HuH-7 (cell line): Measurements from ENCODE around the gene FBXW7.

ENCODE experiments used
- DNase-seq: peaks from one replicate; pipeline ENCODE4 v3.0.0; 2011; ENCODE audit warnings: low spot score

Gene FBXW7

DNA sequence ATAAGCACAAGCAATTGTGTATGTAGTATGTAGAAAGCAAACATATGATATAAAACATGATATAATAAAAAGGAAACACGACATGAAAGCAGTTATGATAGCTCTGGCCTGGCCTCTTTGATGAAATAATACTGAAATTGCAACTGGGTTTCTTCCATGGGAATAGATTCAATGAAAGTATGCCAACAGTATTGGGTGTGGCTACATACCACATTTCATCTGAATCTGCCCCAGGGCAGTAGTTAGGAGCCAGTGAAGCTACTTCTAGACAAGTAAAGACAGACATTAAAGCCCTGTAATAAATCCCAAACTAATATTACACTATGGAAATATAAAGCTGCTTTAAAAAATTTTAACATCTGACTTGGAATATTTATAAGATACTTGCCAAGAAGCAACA, 207.3 kb downstream of the FBXW7 start:
- no peak for DNase-seq

DNA sequence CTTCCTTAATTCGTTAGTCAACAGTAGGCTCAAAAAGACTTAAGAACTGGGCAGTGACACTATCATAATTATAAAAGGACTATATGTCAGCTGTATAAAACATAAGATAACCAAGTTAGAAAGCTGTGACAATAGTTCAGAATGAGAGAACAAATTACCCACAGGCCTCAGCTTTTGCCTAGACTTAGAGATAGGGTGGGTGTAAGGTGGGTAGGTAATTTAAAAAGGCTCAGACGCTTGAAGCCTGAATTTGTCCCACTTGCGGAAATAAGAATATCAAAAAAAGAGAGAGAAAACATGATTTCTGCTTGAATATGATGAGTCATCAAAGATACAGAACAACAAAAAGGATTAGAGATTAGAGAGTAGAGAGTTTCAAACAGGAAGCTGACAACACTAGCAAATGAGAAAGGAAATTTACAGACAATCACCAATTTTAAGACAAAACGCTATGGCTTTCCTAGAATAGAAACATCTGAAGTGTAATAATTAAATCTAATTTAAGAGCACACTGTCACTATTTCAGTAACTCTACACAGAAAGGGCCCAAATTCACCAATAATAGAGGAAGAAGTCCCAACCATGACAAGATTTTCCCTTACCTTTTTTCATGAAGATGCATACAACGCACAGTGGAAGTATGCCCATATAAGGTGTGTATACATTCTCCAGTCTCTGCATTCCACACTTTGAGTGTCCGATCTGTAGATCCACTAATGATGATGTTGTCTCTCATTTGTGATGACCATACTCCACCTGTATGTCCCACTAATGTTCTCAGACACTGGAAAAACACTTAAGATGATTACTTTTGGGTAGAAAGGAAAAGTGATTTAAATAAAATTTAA, 208.1 kb downstream of the FBXW7 start:
- DNase-seq: no peak

DNA sequence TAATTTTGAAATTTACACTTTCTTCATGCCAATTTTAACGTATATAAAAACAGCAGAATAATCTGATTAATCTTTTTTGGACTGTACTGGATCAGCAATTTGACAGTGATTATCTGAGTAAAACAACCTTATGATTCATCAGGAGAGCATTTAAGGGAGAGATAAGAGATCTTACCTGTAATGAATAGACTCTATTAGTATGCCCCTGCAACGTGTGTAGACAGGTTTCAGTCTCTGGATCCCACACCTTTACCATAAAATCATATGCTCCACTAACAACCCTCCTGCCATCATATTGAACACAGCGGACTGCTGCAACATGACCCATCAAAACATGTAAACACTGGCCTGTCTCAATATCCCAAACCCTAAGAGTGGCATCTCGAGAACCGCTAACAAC, 210.1 kb downstream of the FBXW7 start:
- DNase-seq: no peak

DNA sequence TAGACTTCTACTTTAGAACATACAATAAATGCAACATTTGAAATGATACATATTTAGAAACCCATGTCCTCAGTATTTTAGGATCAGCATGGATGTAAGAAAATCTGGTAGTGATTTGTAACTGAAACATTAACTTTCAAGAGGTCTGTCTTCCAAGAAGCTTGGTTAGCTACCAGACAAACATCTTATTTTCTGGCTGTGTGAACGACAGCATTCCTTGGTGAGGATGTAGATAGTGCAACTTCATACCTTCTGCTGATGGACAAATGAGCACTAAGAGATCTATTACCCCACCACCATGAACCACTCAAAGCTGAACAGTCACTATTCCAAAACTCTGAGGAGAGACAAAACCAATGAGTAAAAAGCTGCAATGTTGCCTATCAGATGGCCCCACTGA, 212.7 kb downstream of the FBXW7 start:
- no peak for DNase-seq

DNA sequence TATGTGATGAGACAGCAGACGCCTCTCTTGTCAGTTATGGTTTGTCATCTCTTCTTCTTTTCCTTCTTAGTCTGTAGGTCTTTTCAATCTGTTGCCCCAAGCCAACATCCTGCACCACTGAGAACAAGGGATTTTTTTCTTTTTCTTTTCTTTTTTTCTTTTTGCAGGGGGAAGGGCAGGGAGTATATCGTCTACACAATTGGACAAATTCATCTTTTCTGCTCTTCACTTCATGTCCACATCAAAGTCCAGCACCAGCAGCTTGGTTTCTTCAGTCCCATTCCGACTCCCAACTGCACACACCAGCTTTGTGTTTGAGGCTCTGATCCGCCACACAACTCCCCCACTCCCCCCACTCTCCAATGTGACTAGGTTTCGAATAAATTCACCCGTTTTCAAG, 213.2 kb downstream of the FBXW7 start:
- no peak for DNase-seq

DNA sequence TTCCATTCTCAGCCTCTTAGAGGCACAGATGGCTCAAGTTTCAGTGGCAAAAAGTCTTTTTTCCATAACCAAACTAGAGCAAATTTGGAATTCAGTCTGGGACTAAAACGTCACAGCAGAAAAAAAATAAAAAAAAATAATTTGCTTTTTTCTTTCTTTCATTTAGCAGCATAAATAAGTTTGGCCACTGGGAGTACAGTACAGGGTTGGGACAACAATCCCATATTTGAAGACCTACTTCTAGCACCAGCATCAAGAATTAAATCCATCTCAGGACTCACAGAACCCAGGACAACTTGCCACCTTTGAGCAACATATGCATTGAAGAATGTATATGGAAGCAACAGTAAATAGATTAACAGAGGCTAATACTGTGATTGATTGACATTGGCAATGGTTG, 214.0 kb downstream of the FBXW7 start:
- DNase-seq: no peak

DNA sequence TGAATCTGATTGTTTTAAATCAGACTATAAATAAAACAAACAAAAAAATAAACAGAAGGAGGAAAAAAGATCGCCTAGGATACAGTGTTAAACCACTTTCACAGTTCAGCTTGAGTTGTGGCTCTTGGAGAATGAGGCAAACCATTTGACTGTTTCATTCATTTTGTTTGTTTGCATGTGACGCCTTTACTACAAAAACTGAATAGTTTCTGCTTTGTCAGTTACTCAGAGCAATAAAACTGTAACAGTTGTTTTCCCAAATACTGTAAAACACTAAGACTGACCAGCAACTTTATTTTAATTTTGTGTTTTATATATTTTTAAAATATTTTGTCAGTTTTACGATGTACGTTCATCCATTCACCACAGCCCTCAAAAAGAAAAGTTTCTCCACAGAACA, 214.5 kb downstream of the FBXW7 start:
- no peak for DNase-seq

DNA sequence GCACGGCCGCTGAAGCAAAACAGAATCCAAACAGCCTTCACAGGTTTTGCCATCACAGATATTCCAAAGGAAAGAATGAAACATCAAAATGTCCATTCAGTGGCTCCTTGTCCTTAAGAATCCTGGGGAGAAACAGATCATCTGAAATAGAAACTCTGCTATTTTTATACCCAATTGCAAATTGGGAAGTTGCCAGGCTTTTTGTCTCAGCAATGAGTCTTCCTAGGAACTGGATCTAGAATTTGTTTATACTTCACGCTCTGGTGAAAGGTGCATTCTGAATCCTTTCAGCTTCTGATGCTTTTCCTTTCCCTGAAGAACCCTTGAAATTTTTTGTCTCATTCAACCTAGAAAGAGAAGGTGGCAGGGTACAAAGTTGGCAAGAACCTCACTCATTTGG, 218.9 kb downstream of the FBXW7 start:
- no peak for DNase-seq

DNA sequence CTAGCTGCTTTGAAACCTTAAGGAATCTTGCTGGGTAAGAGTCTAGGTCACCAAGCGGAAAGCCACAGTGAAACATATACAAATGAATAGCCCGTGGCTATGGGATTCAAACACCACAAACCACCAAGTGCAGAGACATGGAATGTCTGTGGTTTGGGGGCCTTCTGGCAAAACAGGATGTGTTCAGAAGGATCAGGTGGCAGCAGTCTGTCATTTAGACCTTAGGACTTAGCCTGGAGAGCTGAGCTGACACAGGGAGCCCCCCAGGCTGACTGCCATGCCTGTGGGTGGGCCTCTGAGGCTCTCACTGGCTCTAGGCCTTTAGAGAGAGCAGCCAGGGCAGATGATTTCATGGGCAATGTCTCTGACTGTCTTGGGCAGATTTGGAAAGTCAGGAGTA, 225.6 kb downstream of the FBXW7 start:
- no peak for DNase-seq

DNA sequence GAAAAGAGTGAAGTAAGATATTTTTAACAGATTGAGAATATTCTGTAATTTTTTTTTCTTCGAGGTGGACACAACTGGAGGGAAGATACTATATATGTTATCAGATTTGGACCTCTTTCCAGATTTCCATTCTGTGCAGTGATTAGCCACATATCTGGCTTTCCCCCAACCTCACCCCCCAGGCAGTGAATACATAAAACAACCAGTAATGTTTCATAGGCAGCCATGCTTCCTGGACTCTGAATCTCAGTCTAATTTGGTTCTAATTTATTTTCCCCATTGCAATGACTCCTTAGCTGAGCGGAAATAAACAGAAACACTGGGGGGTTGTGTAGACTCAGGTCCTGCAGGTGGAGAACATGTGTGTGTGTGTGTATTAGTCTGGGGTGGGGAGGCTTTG, 226.5 kb downstream of the FBXW7 start:
- DNase-seq: no peak

DNA sequence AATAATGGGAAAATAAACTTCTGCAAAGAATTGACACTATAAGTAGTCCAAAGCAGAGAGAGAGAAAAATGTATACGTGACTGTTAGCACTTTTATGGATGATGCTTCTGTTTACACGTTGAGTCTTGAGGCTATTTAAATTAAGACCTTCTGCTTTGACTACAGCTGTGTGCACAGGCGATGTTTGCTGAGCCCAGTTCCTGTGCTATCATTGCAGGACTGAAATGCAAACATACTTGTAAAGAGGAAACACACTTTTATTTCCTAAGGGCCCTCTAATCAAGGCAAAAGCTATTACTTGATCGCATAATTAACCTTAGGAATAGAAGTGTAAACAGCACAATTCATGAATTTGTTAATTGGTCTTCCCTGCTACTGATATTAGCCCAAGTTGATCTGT, 226.9 kb downstream of the FBXW7 start:
- DNase-seq: no peak

DNA sequence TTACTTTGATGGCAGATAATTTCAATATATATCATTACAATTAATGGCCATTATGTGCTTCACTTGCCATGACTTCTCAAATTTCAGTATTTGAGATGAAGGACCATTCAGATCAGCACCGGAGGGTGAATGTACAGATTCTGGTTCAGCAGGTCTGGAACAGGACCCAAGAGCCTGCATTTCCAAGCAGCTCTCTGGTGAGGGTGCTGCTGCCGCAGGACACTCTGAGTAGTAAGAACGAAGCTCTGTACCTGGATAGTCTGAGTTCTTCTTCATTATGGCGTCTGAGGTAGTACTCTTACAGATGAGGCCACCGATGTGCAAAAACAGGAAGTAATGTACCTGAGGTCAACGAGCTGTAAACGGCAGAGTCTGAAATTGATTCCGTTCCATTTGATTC, 228.2 kb downstream of the FBXW7 start:
- no peak for DNase-seq

DNA sequence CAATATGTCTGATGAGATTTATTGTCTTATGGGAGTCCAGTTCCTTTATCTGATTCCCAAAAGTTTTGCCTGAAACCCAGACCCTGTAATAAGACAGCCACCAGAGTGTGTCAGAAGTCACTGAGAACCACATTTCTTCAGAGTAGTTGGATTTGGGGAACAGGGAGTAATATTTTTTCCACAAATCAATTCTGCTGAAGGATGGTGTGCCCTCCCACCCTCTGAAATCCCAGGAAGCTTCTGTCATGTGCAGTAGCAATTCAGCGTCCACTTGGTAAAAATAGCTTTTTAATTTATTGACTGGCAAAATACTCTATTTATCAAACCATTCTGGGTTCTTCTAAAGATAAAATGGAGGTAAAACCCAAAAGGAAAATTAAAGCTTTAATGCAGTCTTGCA, 229.4 kb downstream of the FBXW7 start:
- DNase-seq: no peak

DNA sequence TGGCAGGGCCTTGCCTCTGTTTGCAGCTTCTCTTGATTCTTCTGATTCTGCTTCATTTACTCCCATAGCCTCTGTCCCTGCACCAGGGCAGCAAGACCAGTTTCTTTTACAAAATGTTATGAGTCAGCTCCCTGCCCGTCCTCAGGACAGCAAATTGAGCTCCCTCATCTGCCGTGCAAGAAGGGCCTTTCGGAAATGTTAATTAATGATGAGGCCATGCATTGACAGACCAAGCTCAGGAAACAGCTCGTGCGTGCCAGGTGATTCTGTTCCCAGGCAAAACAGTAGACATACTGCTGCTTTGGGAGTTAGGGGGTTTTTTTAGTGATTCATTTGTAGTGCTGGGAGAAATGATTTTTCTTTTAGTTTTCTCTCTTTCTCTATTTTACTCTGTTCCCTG, 231.7 kb downstream of the FBXW7 start:
- no peak for DNase-seq

DNA sequence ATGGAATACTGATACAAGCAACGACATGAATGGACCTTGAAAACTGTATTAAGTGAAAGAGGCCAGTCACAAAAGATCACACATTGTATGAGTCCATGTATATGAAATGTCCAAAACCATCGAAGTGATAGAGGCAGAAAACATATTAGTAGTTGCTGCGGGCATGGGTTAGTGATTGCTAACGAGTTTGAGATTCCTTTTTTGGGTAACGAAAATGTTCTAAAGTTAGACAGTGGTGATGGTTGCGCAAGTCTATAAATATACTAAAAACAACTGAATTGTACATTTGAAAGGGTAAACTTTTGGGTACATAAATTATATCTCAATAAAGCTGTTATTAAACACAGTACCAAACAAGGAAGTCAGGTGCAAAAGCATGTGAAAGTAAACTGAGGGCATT, 234.5 kb downstream of the FBXW7 start:
- DNase-seq: no peak

DNA sequence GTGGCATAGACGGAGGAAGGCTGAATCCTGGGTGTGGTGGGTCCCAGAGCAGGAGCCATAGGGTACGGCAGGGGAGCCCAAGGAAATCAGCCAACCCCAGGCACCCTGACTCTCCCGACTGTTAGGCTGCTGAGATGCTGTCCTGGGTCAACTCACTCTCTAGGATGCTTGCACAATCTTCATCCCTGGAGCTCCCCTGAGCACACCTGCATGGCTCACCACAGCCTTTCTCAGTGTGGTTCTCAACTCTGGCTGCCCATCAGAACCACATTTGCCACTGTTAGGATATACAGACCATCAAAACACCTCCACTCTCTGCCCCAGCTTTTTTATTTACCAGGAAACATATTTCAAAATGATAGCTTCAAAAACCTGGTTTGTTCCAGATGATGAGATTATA, 236.3 kb downstream of the FBXW7 start:
- DNase-seq: no peak

DNA sequence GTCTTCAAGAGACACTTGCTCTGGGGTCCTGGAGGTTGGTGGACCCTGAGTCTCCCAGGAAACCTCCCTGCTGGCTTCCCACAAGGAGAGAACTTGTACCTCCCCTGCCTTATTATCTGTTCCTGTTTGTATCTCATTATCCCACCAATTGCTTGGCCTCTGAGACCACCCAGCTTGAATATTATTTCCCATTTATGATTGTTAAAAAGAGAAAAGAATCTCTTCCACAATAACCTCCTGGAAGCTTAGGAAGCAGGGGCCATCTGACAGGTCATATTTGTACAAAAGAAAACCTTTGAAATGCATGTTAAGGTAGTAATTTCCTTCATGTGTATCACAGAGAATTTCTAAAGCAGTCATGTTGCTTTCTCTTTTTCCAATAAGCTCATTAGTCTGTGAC, 239.5 kb downstream of the FBXW7 start:
- no peak for DNase-seq

DNA sequence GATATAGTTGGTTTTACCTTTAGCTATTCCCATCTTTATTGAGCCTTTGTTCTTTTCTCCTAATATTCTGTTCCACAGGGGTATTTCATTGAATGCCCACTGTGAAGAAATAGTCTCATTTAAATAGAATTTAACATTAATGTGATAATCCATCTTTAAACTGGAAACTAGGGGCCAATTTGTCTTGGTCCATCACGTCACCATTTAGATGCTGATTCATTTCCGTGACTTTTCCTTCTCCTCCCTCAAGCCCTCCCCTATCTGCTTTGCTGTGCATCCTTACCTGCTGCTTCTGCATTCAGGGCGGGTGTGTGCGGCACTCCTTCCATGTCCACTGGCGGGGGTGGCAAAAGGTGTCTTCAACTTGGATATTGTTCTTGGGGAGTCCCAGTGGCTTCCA, 241.1 kb downstream of the FBXW7 start:
- DNase-seq: no peak

DNA sequence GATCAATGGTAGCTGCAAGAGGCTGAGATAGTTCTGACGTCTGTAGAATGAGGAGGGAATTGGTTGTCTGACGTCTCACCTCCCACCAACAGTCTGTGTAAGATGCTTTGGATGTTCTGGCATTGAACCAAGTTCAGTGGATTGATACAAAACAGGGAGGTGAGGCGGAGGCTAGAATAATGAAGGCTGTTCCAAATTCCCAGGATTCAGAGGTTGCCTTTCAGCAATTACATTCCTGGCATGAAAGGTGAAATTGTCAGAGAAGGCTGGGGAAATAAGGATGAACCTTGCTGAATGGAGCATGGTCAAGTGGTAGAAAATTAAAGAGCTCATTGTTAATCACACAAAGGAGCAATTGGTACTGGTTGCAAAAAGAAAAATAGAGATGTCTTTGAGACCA, 241.6 kb downstream of the FBXW7 start:
- no peak for DNase-seq

DNA sequence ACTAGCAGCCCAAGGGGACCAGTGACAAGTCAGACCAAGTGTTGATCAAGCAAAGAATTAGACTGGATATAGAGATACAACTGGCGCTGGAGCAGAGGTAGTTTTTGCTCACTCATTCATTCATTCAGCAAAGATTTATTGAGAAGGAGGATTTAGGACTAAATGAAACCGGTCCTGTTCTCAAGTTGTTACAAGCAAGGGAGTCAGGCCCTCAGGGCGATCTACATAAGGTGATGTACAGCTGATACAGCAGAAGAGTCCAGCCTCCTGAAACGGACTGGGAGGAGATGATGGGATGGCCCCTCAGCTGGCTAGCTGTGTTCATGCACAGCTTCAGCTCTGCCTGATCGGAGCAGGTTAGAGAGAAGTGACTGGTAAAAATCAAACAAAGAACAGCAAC, 242.4 kb downstream of the FBXW7 start:
- no peak for DNase-seq

DNA sequence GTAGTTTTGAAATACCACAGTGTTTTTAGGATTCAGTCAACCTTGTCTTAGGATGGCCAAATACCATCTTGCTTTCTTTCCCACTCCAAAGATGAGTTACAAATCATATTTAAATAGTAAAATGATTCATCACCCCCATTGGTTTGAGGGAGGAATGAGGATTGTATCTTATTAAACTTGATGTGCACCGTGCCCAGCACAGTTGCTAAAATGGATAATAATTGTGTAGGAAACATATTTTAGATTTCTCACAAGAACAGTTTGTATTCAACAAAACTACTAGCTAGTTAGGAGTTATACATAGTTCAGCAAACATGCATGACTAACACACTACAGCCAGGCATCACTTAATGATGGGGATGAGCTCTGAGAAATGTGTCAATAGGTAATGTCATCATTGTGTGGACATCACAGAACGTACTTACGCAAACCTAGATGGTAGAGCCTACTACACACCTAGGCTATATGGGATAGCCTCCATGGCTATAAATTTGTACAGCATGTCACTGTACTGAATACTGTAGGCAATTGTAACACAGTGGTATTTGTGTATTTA, 245.4 kb downstream of the FBXW7 start:
- DNase-seq: no peak

DNA sequence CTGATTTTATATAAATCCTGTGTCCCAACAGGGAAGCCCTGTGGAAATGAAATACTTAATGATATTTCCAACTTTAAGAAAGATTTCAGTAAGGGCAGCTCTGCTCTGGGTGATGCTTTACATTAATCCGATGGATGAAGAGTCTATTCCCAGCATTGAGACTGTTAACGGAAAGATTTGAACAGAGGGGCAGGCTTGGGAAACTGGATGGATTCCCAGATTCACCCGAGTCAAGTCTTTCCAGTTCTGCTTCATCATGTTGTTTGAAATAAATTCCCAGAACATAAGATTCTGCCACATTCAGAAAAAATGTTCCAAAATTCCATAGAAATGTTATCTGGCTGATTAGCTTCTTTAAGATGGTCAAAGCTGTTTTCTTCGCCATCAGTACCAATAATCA, 246.0 kb downstream of the FBXW7 start:
- no peak for DNase-seq

DNA sequence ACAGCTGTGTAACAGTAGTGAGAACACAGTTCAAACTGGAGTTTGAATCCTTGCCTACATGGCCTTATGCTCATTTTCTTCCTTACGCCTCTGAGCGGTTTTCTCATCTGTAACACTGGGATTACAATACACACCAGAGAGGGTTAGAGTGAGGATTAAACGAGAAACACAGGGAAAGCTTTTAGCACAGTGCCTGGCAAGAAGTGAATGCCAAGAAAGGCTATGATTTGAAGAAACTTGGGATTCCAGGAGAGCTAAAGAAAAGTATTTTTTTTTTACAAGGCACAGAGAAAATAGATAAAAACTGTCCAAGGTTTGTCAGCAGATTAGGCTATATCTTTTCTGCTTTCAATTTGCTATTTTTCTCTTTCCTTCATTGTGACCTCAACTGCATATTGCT, 246.4 kb downstream of the FBXW7 start:
- DNase-seq: no peak

DNA sequence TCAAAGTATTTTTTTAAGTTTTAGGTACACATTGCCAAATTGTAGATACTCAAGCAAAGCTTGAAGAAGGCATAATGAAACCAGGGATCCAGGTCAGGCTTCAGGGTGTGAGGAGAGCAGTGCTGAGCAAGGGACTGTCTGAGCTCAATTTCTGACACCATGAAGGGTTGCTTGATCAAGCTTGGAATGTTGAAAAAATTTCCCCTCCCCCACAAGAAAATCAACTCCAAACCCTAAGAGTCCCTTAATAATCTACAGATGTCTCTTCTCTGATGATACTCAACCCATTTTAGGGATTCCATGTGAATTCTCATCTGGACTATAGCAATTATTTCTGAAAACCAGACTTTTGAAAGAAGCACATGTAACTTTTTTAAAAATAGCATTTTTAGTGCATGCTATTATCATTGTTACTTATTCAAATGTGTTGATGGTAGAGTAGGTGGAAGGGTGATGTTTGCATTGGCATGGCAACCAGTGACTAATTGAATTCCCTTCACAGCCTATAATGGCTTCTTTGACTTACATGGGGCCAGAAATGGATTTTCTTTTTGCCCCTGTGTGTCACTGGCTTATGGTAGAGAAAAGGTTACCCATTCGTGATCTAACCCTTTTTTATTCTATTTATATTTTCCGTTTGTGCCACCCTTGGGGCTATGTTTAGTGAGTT, 252.0 kb downstream of the FBXW7 start:
- DNase-seq: no peak
